Upper lobe of left lung (tissue), 6 donors: ENCODE measurements around the gene RDH13. TPM values are rescaled to one million over a fixed set of nuclear protein-coding genes. Genes with fewer than 3 reads are reported as not detected.

Experiments used
- ATAC-seq, 2 donors: fragments of 200-7000 bp; cut with Tn5 transposase; one replicate each; pipeline ENCODE4 v1.9.1; 2022; ENCODE audit warnings: mild to moderate bottlenecking in 2 of 2, moderate library complexity in 2 of 2; ENCODE audit not compliant: low FRiP score in 2 of 2
- DNase-seq, 2 donors: peaks; one replicate each; pipeline ENCODE4 v3.0.0-alpha.2; 2019 to 2020
- H3K27ac ChIP-seq, 4 donors: fragments of 200-600 bp; sonication (generic); one replicate each; pipeline ENCODE4 v1.5.1; 2016 to 2019
- H3K27me3 ChIP-seq, 4 donors: fragments of 200-600 bp; sonication (generic); one replicate each; pipeline ENCODE4 v1.5.1; 2017 to 2019
- H3K36me3 ChIP-seq, 4 donors: fragments of 200-600 bp; sonication (generic); one replicate each; pipeline ENCODE4 v1.5.1; 2016 to 2019
- H3K4me1 ChIP-seq, 4 donors: fragments of 200-600 bp; sonication (generic); one replicate each; pipeline ENCODE4 v1.5.1; 2018 to 2019
- H3K4me3 ChIP-seq, 4 donors: fragments of 200-600 bp; sonication (generic); one replicate each; pipeline ENCODE4 v1.5.1; 2017 to 2019; ENCODE audit warnings: mild to moderate bottlenecking in 2 of 4, moderate library complexity in 1 of 4
- H3K9me3 ChIP-seq, 4 donors: fragments of 200-600 bp; sonication (generic); one replicate each; pipeline ENCODE4 v1.5.1; 2018 to 2019
- CTCF ChIP-seq, 6 experiments: fragments of 450-650 bp in 4 of 6; fragments of 200-600 bp in 2 of 6; sonication (generic) in 2 of 6; IDR thresholded peaks; one replicate each; pipeline ENCODE4 v1.5.1; 2016 to 2019; ENCODE audit warnings: antibody characterized with exemption in 6 of 6
- EP300 ChIP-seq, 4 donors: sonication (generic); formaldehyde crosslinking; IDR thresholded peaks; one replicate each; pipeline ENCODE4 v1.5.1; 2017; ENCODE audit warnings: antibody characterized with exemption in 4 of 4, control low read depth in 2 of 4
- POLR2A ChIP-seq, 4 donors: fragments of 450-650 bp; IDR thresholded peaks; one replicate each; pipeline ENCODE4 v1.5.1; 2016 to 2017; ENCODE audit warnings: antibody characterized with exemption in 4 of 4, mild to moderate bottlenecking in 2 of 4
- POLR2AphosphoS5 ChIP-seq, 2 donors: sonication (generic); formaldehyde crosslinking; IDR thresholded peaks; one replicate each; pipeline ENCODE4 v1.5.1; 2017; ENCODE audit warnings: antibody characterized with exemption in 2 of 2
- WGBS, 2 donors: methylation state at CpG; one replicate each; pipeline ENCODE4 v1.1.5; 2017 to 2018; 5-methylcytosine and 5-hydroxymethylcytosine counted together
- total RNA-seq, 6 donors: library from RNA; depleted of rRNA in 4 of 6; stranded (reverse); fragments of >200 nt in 4 of 6; gene quantifications; one replicate each; pipeline versions ENCODE4 v1.1.0 to v1.2.1, GENCODE V29; 2016 to 2021
- donor health status: DM: no; HTN: no; CAD: no; lungs with moderate emphysema.
- donor health status: DM: no; HTN: yes; CAD: no; lungs with severe emphysema.

The RDH13 gene
- total RNA-seq, 6 donors from 2014 or later = 24.0 to 72.3 (median 28.1) TPM

GRCh38 chr19:55058781-55059610, 4.0 kb downstream of the RDH13 start:
- Histone ChIP-seq H3K4me1 (peaks cover 6 to 18% (median 9%) of the 10 kb centered on the region in 4 donors), H3K9me3 (no peaks in the 10 kb centered on the region), H3K27me3 (no peaks in the 10 kb centered on the region), H3K36me3 (peaks cover 10 to 51% (median 39%) of the 10 kb centered on the region in 4 donors), H3K27ac (no peak overlapping the region), H3K4me3 (no peak overlapping the region)
- WGBS, 2 donors = 94 to 96% methylated on average over 22 to 23 of the region's 23 CpGs
- ATAC-seq = no peak
- DNase-seq = no peak
- TF ChIP-seq POLR2AphosphoS5 (IDR thresholded peaks at IDR 0.05) (no peak), CTCF (IDR thresholded peaks at IDR 0.05) (no peak), POLR2A (IDR thresholded peaks at IDR 0.05) (no peak), EP300 (IDR thresholded peaks at IDR 0.05) (no peak)

GRCh38 chr19:55056827-55057226, 6.1 kb downstream of the RDH13 start:
- ATAC-seq = no peak
- TF ChIP-seq EP300 (IDR thresholded peaks at IDR 0.05) = no peak
- no peak for TF ChIP-seq POLR2AphosphoS5 (IDR thresholded peaks at IDR 0.05)
- TF ChIP-seq POLR2A (IDR thresholded peaks at IDR 0.05) = no peak
- TF ChIP-seq CTCF (IDR thresholded peaks at IDR 0.05) = no peak
- peaks cover under 1 to 4% (median 2%) of the 10 kb centered on the region in 4 donors for H3K4me1 ChIP-seq
- no peaks in the 10 kb centered on the region for H3K9me3 ChIP-seq
- no peak overlapping the region for H3K27ac ChIP-seq
- peaks cover 14 to 70% (median 54%) of the 10 kb centered on the region in 4 donors for H3K36me3 ChIP-seq
- H3K4me3 ChIP-seq = no peak overlapping the region
- H3K27me3 ChIP-seq = no peaks in the 10 kb centered on the region
- WGBS, 2 donors = 98 to 99% methylated on average over 9 of the region's 9 CpGs
- DNase-seq = no peak

- no peaks in the 10 kb centered on the region for H3K4me1 ChIP-seq
- DNase-seq (no peak), ATAC-seq (peak in 1 of 2 donors; percentile 45)
- no peak overlapping the region for H3K27ac ChIP-seq
- TF ChIP-seq POLR2A (IDR thresholded peaks at IDR 0.05) (no peak), EP300 (IDR thresholded peaks at IDR 0.05) (no peak), CTCF (IDR thresholded peaks at IDR 0.05) (no peak), POLR2AphosphoS5 (IDR thresholded peaks at IDR 0.05) (no peak)
- H3K4me3 ChIP-seq = no peak overlapping the region
- WGBS, 2 donors = 95 to 98% methylated on average over 7 of the region's 7 CpGs
- H3K27me3 ChIP-seq = no peaks in the 10 kb centered on the region
- peaks cover 14 to 86% (median 66%) of the 10 kb centered on the region in 4 donors for H3K36me3 ChIP-seq
- no peaks in the 10 kb centered on the region for H3K9me3 ChIP-seq
Measured at GRCh38 chr19:55053735-55054134, 9.2 kb downstream of the RDH13 start.

GRCh38 chr19:55050749-55051532, 12.0 kb downstream of the RDH13 start:
- Histone ChIP-seq H3K4me3 (no peak overlapping the region), H3K4me1 (no peaks in the 10 kb centered on the region), H3K27ac (no peak overlapping the region), H3K9me3 (no peaks in the 10 kb centered on the region), H3K36me3 (peaks cover 33 to 86% (median 69%) of the 10 kb centered on the region in 4 donors), H3K27me3 (no peaks in the 10 kb centered on the region)
- 95 to 96% methylated on average over 25 of the region's 25 CpGs for WGBS, 2 donors
- ATAC-seq (no peak), DNase-seq (no peak)
- no peak for TF ChIP-seq POLR2AphosphoS5 (IDR thresholded peaks at IDR 0.05)
- TF ChIP-seq EP300 (IDR thresholded peaks at IDR 0.05) = no peak
- TF ChIP-seq POLR2A (IDR thresholded peaks at IDR 0.05) = no peak
- TF ChIP-seq CTCF (IDR thresholded peaks at IDR 0.05) = no peak
